ENCODE results near the gene PTPN7.

DNA sequence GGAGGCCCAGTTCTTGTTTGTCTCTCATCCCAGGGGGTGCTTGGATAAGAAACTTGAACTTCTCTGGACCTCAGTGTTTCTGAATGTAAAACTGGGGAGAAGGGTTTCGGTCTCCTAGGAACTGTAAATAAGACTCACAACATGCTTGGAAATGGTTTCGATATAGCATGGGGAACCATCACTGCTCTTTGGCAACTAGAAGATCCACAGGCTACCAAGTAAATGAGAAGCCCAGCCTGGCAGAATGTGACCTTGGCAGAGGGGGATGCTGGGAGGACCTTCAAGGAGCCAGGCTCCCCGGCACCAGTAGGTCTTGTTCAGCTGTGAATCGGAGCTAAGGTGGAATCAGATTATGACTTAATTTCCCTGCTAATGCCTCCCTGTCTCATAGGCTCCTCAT lies 19.6 kb downstream of the PTPN7 start:
- TF ChIP-seq, protein P1, sequence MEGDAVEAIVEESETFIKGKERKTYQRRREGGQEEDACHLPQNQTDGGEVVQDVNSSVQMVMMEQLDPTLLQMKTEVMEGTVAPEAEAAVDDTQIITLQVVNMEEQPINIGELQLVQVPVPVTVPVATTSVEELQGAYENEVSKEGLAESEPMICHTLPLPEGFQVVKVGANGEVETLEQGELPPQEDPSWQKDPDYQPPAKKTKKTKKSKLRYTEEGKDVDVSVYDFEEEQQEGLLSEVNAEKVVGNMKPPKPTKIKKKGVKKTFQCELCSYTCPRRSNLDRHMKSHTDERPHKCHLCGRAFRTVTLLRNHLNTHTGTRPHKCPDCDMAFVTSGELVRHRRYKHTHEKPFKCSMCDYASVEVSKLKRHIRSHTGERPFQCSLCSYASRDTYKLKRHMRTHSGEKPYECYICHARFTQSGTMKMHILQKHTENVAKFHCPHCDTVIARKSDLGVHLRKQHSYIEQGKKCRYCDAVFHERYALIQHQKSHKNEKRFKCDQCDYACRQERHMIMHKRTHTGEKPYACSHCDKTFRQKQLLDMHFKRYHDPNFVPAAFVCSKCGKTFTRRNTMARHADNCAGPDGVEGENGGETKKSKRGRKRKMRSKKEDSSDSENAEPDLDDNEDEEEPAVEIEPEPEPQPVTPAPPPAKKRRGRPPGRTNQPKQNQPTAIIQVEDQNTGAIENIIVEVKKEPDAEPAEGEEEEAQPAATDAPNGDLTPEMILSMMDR (IDR thresholded peaks at IDR 0.05): no peak
- no peak for TF ChIP-seq POLR2A (IDR thresholded peaks at IDR 0.05)
